Skeletal muscle satellite cell (primary cell): ENCODE measurements around the gene LAMTOR2. TPM values are rescaled to one million over a fixed set of nuclear protein-coding genes. Genes with fewer than 3 reads are reported as not detected.
A peak's percentile ranks its signal among the peaks of the same experiment; 100 is the strongest.

Experiments
- H3K27me3 ChIP-seq: 2 replicates; pipeline ENCODE4 v1.7.0; 2013; ENCODE audit warnings: low read length; ENCODE audit not compliant: control insufficient read depth, insufficient read depth
- H3K36me3 ChIP-seq: 2 replicates; pipeline ENCODE4 v1.7.0; 2013; ENCODE audit warnings: mild to moderate bottlenecking, control low read depth, low read length; ENCODE audit not compliant: insufficient read depth
- H3K4me1 ChIP-seq: 2 replicates; pipeline ENCODE4 v1.7.0; 2013; ENCODE audit warnings: low read length; ENCODE audit not compliant: control insufficient read depth, insufficient read depth
- H3K4me2 ChIP-seq: 2 replicates; pipeline ENCODE4 v1.7.0; 2013; ENCODE audit warnings: mild to moderate bottlenecking, low read length
- H3K4me3 ChIP-seq: 2 replicates; pipeline ENCODE4 v1.7.0; 2013; ENCODE audit warnings: low read length
- H3K9ac ChIP-seq: 2 replicates; pipeline ENCODE4 v1.7.0; 2013; ENCODE audit warnings: mild to moderate bottlenecking, low read depth, low read length, moderate library complexity
- H3K9me3 ChIP-seq: replicated peaks from 2 replicates; pipeline ENCODE4 v1.7.0; 2013; ENCODE audit warnings: mild to moderate bottlenecking, control low read depth, low read length
- total RNA-seq: library from RNA; depleted of rRNA; stranded (reverse); fragments of >200 nt; gene quantifications from 2 replicates; pipeline ENCODE4 v1.2.3, GENCODE V29; 2012; rRNA removed

Gene LAMTOR2
- total RNA-seq = 36.8 and 37.6 TPM in 2 replicates

- peak within 1 kb of the TSS; percentile 98 for H3K4me2 ChIP-seq
- peaks cover 18% of the 10 kb centered on the region for H3K4me1 ChIP-seq
- H3K9ac ChIP-seq = peak within 1 kb of the TSS; percentile 93
- no peaks in the 10 kb centered on the region for H3K9me3 ChIP-seq
- peak within 1 kb of the TSS; percentile 95 for H3K4me3 ChIP-seq
- no peaks in the 10 kb centered on the region for H3K27me3 ChIP-seq
- peaks cover 11% of the 10 kb centered on the region for H3K36me3 ChIP-seq
Measured at GRCh38 chr1:156054500-156055280, at the start of gene LAMTOR2. Gene LAMTOR2 (plus strand): TSS chr1:156054782. CDS start chr1:156054890, 108 bp downstream.

- Histone ChIP-seq H3K4me2 (no peak overlapping the region), H3K9ac (no peak overlapping the region), H3K27me3 (no peaks in the 10 kb centered on the region), H3K36me3 (peaks cover 20% of the 10 kb centered on the region), H3K4me1 (peaks cover 4% of the 10 kb centered on the region), H3K9me3 (no peaks in the 10 kb centered on the region), H3K4me3 (no peak overlapping the region)
Measured at GRCh38 chr1:156004843-156005584, 49.6 kb upstream of the LAMTOR2 start.

GRCh38 chr1:156006666-156007376 lies 47.8 kb upstream of the LAMTOR2 start:
- Histone ChIP-seq H3K4me3 (no peak overlapping the region), H3K4me1 (peaks cover 1% of the 10 kb centered on the region), H3K4me2 (no peak overlapping the region), H3K9ac (no peak overlapping the region), H3K9me3 (no peaks in the 10 kb centered on the region), H3K36me3 (peaks cover 38% of the 10 kb centered on the region), H3K27me3 (no peaks in the 10 kb centered on the region)

GRCh38 chr1:156009404-156009803 lies 45.2 kb upstream of the LAMTOR2 start:
- H3K4me2 ChIP-seq = no peak overlapping the region
- H3K36me3 ChIP-seq = peaks cover 61% of the 10 kb centered on the region

GRCh38 chr1:156012051-156012817 lies 42.3 kb upstream of the LAMTOR2 start:
- Histone ChIP-seq H3K9me3 (no peaks in the 10 kb centered on the region), H3K36me3 (peaks cover 71% of the 10 kb centered on the region), H3K4me3 (no peak overlapping the region), H3K4me2 (no peak overlapping the region), H3K9ac (no peak overlapping the region), H3K27me3 (no peaks in the 10 kb centered on the region), H3K4me1 (no peaks in the 10 kb centered on the region)

More at GRCh38 chr1:156009404-156009803, 45.2 kb upstream of the LAMTOR2 start:
- Histone ChIP-seq H3K4me3 (no peak overlapping the region), H3K9ac (no peak overlapping the region), H3K4me1 (no peaks in the 10 kb centered on the region), H3K27me3 (no peaks in the 10 kb centered on the region), H3K9me3 (no peaks in the 10 kb centered on the region)

GRCh38 chr1:156014829-156015228 lies 39.8 kb upstream of the LAMTOR2 start:
- H3K4me2 ChIP-seq = no peak overlapping the region
- no peak overlapping the region for H3K4me3 ChIP-seq
- H3K36me3 ChIP-seq = peaks cover 73% of the 10 kb centered on the region
- H3K9ac ChIP-seq = no peak overlapping the region
- H3K4me1 ChIP-seq = peaks cover 9% of the 10 kb centered on the region
- no peaks in the 10 kb centered on the region for H3K27me3 ChIP-seq
- H3K9me3 ChIP-seq = no peaks in the 10 kb centered on the region

GRCh38 chr1:156019946-156020292 lies 34.7 kb upstream of the LAMTOR2 start:
- H3K9me3 ChIP-seq = no peaks in the 10 kb centered on the region
- H3K4me2 ChIP-seq = peak overlapping the region; percentile 90
- H3K27me3 ChIP-seq = no peaks in the 10 kb centered on the region
- peaks cover 12% of the 10 kb centered on the region for H3K4me1 ChIP-seq
- H3K4me3 ChIP-seq = peak overlapping the region; percentile 85
- H3K9ac ChIP-seq = peak overlapping the region; percentile 83
- peaks cover 28% of the 10 kb centered on the region for H3K36me3 ChIP-seq

- peak within 1 kb of the TSS; percentile 90 for H3K4me2 ChIP-seq
- H3K36me3 ChIP-seq = peaks cover 25% of the 10 kb centered on the region
- H3K9me3 ChIP-seq = no peaks in the 10 kb centered on the region
- H3K9ac ChIP-seq = peak within 1 kb of the TSS; percentile 83
- peaks cover 12% of the 10 kb centered on the region for H3K4me1 ChIP-seq
- peak within 1 kb of the TSS; percentile 85 for H3K4me3 ChIP-seq
- no peaks in the 10 kb centered on the region for H3K27me3 ChIP-seq
Measured at GRCh38 chr1:156020293-156021092, 34.1 kb upstream of the LAMTOR2 start, which contains the start of gene SSR2. Gene SSR2 (minus strand): TSS chr1:156020951. CDS start chr1:156020167, 784 bp downstream.

GRCh38 chr1:156021093-156021428 lies 33.5 kb upstream of the LAMTOR2 start:
- peak overlapping the region; percentile 83 for H3K9ac ChIP-seq
- peak overlapping the region; percentile 85 for H3K4me3 ChIP-seq
- H3K27me3 ChIP-seq = no peaks in the 10 kb centered on the region
- peaks cover 25% of the 10 kb centered on the region for H3K36me3 ChIP-seq
- H3K9me3 ChIP-seq = no peaks in the 10 kb centered on the region
- peak overlapping the region; percentile 90 for H3K4me2 ChIP-seq
- peaks cover 12% of the 10 kb centered on the region for H3K4me1 ChIP-seq

- H3K9me3 ChIP-seq = no peaks in the 10 kb centered on the region
- peaks cover 12% of the 10 kb centered on the region for H3K4me1 ChIP-seq
- H3K9ac ChIP-seq = no peak overlapping the region
- no peaks in the 10 kb centered on the region for H3K27me3 ChIP-seq
- peaks cover 20% of the 10 kb centered on the region for H3K36me3 ChIP-seq
- H3K4me2 ChIP-seq = no peak overlapping the region
- H3K4me3 ChIP-seq = no peak overlapping the region
Measured at GRCh38 chr1:156021954-156022353, 32.6 kb upstream of the LAMTOR2 start.
